Measurements from ENCODE around the gene SHQ1. TPM values are rescaled to one million over a fixed set of nuclear protein-coding genes. Genes with fewer than 3 reads are reported as not detected.

SHQ1 gene
- 21.7 and 22.5 TPM in 2 replicates for total RNA-seq (2014; rRNA removed; shearing (Covaris generic))

- Histone ChIP-seq H3K27me3 (ENCODE audit: control insufficient read depth, insufficient read depth, low read length) (peaks cover 13% of the 10 kb centered on the region), H3K36me3 (replicated peaks; ENCODE audit: control insufficient read depth, insufficient read depth, low read length) (no peaks in the 10 kb centered on the region), H3K4me3 (ENCODE audit: insufficient read depth, low read depth, low read length) (peak within 1 kb of the TSS; percentile 68)
- peak; percentile 92 for DNase-seq
Measured at GRCh38 chr3:72847751-72848702, at the start of gene SHQ1. SHQ1 (minus strand) TSS chr3:72848445; CDS start chr3:72848340, 105 bp downstream.

DNA sequence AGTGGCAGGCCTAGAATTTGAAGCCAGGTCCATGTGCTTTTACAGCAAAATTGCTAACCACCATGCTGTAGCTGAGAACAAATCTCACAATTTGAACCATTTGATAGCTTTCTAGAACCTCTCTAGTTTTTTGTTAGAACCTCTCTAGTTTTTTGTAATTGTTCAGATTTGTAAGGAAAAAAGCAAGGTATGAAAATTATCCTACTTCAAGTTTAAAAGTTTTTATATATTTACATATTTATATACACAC is 49.4 kb upstream of the SHQ1 start:
- Histone ChIP-seq H3K27me3 (ENCODE audit: control insufficient read depth, insufficient read depth, low read length) (no peaks in the 10 kb centered on the region), H3K4me3 (ENCODE audit: insufficient read depth, low read depth, low read length) (no peak overlapping the region), H3K36me3 (replicated peaks; ENCODE audit: control insufficient read depth, insufficient read depth, low read length) (no peaks in the 10 kb centered on the region)
- no peak for DNase-seq

DNA sequence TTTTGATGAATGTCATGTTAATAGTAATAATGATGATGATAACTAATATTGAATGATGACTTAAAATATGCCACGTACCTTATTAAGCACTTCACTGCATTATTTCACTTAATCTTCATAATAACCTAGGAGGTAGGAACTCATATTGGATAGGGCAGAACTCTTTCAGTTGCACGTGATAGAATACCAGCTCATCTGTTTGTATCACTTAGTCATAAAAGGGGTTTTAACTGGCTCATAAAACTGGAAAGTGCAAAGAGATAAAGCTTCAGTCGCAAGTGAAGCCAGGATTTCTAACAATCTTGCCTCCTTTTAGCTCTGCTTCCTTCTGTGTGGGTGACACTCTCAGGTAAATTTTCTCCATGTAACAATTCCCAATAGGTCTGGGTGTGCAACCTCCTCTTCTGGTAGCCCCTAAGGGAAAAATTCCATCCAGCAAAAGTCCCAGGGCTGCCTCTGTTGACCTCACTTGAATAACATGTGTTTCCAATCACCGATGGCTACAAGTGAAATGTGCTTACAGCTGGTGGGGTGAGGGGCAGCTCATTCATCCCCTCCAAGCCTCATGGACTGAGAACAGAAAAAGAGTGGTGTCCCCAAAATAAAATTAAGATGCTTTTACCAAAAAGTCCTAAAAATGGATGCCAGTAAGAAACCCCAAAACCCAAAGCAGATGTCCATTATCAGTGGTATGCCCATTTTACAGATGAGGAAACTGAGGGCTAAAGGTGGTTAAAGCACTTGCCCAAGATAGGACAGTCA is 48.9 kb upstream of the SHQ1 start:
- DNase-seq, result no peak
- no peaks in the 10 kb centered on the region for H3K27me3 ChIP-seq (ENCODE audit: control insufficient read depth, insufficient read depth, low read length)
- H3K4me3 ChIP-seq (ENCODE audit: insufficient read depth, low read depth, low read length), result no peak overlapping the region
- no peaks in the 10 kb centered on the region for H3K36me3 ChIP-seq (replicated peaks; ENCODE audit: control insufficient read depth, insufficient read depth, low read length)

DNA sequence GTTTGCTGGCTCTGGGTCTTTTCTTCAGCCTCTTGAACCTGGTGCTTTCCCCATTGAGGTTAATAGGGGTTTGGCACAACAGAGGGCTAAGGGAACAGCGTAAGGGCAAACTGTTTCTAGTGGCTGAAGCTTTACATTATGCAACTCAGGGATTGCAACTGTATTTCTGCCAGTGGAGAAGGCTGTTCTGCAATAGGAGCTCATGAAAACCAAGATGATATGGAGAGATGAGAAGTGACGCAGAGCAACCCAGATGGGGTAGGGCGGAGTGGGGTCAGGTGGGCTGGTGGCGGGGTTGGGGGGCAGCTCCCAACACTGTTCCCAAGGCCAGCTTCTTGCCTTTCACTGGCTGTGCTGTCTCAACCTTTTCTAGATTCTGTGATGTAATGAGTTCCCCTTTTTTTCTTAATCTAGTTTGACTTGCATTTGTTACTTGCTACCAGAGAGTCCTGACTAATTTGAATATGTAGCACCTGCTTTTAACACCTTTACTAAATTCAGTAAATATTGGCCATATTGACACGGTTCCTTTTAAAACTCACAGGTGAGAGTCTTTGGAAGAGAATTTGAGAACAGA is 46.8 kb upstream of the SHQ1 start:
- H3K36me3 ChIP-seq (replicated peaks; ENCODE audit: control insufficient read depth, insufficient read depth, low read length), result no peaks in the 10 kb centered on the region
- H3K4me3 ChIP-seq (ENCODE audit: insufficient read depth, low read depth, low read length), result no peak overlapping the region
- H3K27me3 ChIP-seq (ENCODE audit: control insufficient read depth, insufficient read depth, low read length), result no peaks in the 10 kb centered on the region; the same call in 1 of the 2 replicates
- DNase-seq, result no peak

DNA sequence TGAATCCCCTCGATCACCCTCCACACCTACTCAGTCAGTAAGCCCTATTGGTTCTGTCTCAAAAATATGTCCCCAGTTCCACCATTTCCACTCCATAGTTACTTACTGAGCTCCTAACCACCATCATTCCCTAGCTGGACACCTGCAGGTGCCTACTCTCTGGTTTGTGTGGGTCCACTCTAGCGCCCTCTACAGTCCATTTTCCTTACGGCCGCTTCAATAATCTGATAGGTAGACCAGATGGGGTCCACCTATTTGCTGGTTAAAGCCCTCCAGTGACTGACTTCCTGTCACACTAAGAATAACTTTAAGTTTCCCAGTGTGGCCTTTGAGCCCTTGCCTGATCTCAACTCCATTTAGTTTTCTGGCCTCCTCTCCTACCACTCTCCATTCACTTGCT is 44.6 kb upstream of the SHQ1 start:
- peaks cover 5% of the 10 kb centered on the region for H3K27me3 ChIP-seq (ENCODE audit: control insufficient read depth, insufficient read depth, low read length)
- H3K36me3 ChIP-seq (replicated peaks; ENCODE audit: control insufficient read depth, insufficient read depth, low read length), result no peaks in the 10 kb centered on the region
- no peak overlapping the region for H3K4me3 ChIP-seq (ENCODE audit: insufficient read depth, low read depth, low read length)
- peak; percentile 86 for DNase-seq

- H3K36me3 ChIP-seq (replicated peaks; ENCODE audit: control insufficient read depth, insufficient read depth, low read length), result no peaks in the 10 kb centered on the region
- DNase-seq, result no peak
- H3K4me3 ChIP-seq (ENCODE audit: insufficient read depth, low read depth, low read length), result no peak overlapping the region
- peaks cover 8% of the 10 kb centered on the region for H3K27me3 ChIP-seq (ENCODE audit: control insufficient read depth, insufficient read depth, low read length)
Measured at GRCh38 chr3:72892081-72892775, 44.0 kb upstream of the SHQ1 start.

DNA sequence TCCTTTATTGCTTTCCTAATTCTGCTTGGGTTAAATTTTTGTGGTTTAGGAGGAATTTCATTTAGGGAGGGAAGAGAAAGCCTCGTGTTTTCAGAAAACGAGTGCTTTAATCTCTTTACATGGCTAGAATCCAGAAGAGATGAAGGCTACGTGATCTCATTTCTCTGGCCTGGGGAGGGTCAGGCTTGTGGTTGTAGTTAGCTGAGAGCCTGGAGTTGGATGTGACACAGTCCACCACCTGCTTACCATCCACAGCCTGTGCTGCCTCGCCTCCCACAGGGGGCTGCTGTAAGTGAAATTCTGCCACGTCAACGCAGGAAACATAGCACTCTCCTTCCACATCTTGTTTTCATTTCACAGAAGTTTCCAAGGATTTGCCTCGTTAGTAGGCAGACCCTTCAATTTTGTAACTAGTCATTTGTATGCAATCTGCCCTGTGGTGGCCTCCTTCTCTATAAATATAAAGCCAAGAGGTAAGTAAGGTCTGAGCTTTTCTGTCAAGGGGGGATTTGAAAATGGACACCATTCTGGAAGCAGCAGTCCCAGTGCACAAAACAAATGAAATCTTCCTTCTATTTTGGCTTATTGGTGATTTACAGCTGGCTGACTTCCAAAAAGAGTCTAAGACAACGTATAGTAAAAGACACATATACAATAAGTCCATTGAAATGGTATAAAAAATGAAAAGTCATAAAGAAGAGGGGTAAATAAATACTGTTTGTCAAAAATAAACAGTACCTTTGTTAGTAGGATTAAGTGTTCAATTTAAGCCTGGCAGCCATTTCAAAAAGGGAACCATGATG is 43.0 kb upstream of the SHQ1 start:
- Histone ChIP-seq H3K36me3 (replicated peaks; ENCODE audit: control insufficient read depth, insufficient read depth, low read length) (no peaks in the 10 kb centered on the region), H3K27me3 (ENCODE audit: control insufficient read depth, insufficient read depth, low read length) (peaks cover 8% of the 10 kb centered on the region), H3K4me3 (ENCODE audit: insufficient read depth, low read depth, low read length) (no peak overlapping the region)
- DNase-seq, result no peak

DNA sequence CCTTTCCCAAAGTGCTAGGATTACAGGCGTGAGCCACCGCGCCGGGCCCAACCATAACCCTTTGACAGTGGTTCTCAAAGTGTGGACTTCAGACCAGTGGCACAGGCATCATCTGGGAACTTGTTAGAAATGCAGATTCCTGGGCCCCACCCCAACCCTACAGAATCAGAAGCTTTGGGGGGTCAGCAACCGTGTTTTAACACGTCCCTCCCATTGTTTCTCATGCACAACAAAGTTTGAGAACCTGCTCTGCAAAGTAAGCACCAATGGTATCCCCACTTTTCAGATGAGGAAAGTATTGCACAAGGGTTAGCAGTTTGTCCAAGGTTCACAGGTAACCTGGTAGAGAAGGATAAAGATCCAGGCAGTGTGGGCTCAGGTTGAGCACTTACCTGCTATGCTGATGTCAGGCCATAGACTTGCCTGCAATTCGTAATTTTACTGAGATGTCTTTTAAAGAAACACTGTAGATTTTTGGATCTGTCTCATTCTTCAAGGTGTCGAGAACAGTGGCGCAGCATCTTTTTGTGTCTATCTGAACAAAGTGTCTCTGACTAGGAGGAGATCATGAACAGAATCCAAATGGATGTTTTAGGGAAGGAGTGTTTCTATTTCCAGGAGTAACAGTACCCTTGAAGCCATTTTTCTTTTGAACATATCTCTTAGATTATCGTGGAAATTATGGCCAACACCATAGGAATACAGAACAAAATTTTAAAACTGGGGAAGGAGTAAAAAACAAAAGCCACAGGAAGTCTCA is 42.1 kb upstream of the SHQ1 start:
- Histone ChIP-seq H3K27me3 (ENCODE audit: control insufficient read depth, insufficient read depth, low read length) (peaks cover 8% of the 10 kb centered on the region), H3K4me3 (ENCODE audit: insufficient read depth, low read depth, low read length) (no peak overlapping the region), H3K36me3 (replicated peaks; ENCODE audit: control insufficient read depth, insufficient read depth, low read length) (no peaks in the 10 kb centered on the region)
- DNase-seq, result no peak

- H3K27me3 ChIP-seq (ENCODE audit: control insufficient read depth, insufficient read depth, low read length), result peaks cover 8% of the 10 kb centered on the region
- no peaks in the 10 kb centered on the region for H3K36me3 ChIP-seq (replicated peaks; ENCODE audit: control insufficient read depth, insufficient read depth, low read length)
- DNase-seq, result no peak
- H3K4me3 ChIP-seq (ENCODE audit: insufficient read depth, low read depth, low read length), result no peak overlapping the region
Measured at GRCh38 chr3:72889310-72890165, 41.3 kb upstream of the SHQ1 start.

- Histone ChIP-seq H3K4me3 (ENCODE audit: insufficient read depth, low read depth, low read length) (peak overlapping the region; percentile 53), H3K36me3 (replicated peaks; ENCODE audit: control insufficient read depth, insufficient read depth, low read length) (no peaks in the 10 kb centered on the region), H3K27me3 (ENCODE audit: control insufficient read depth, insufficient read depth, low read length) (peaks cover 8% of the 10 kb centered on the region)
- DNase-seq, result peak; percentile 68
Measured at GRCh38 chr3:72888546-72889309, 40.5 kb upstream of the SHQ1 start.

GRCh38 chr3:72887705-72888545 is 39.7 kb upstream of the SHQ1 start, which contains the start of gene GXYLT2:
GXYLT2 (plus strand) TSS chr3:72888046; CDS start chr3:72888234, 188 bp downstream.
- DNase-seq, result peak; percentile 91
- Histone ChIP-seq H3K4me3 (ENCODE audit: insufficient read depth, low read depth, low read length) (peak within 1 kb of the TSS; percentile 53), H3K36me3 (replicated peaks; ENCODE audit: control insufficient read depth, insufficient read depth, low read length) (no peaks in the 10 kb centered on the region), H3K27me3 (ENCODE audit: control insufficient read depth, insufficient read depth, low read length) (peaks cover 8% of the 10 kb centered on the region)

Measured in H7 (cell line).